IMR-90 (cell line): ENCODE results near the gene CREB3L1. TPM values are rescaled to one million over a fixed set of nuclear protein-coding genes. Genes with fewer than 3 reads are reported as not detected.
A peak's percentile ranks its signal among the peaks of the same experiment; 100 is the strongest.

Experiments used
- ATAC-seq: fragments of 200-7000 bp; cut with Tn5 transposase; 2 replicates; pipeline ENCODE4 v1.9.1; 2020; ENCODE audit warnings: low read depth, mild to moderate bottlenecking, moderate library complexity
- BruUV-seq: library from RNA; stranded (reverse); fragments of 400-500 nt; replicated peaks from 2 replicates; lab custom pipeline; 2021; lab: Mats Ljungman, UMichigan
- CTCF ChIA-PET: fragments of 300-600 bp; formaldehyde crosslinking; extraction: SDS; loops from one replicate; lab custom pipeline; 2021; ENCODE audit warnings: antibody characterized with exemption; lab: Yijun Ruan, JAX
- POLR2A ChIA-PET: fragments of 300-600 bp; sonication (Branson Sonifier 250); formaldehyde crosslinking; loops from one replicate; lab custom pipeline; 2022; ENCODE audit warnings: antibody characterized with exemption; ENCODE audit not compliant: unreplicated experiment; lab: Charles Lee
- DNase-seq: peaks from one replicate; pipeline ENCODE4 v3.0.0; 2013
- H2AFZ ChIP-seq: replicated peaks from 2 replicates; pipeline ENCODE3; 2013; ENCODE audit warnings: low read length, mild to moderate bottlenecking; ENCODE audit not compliant: poor library complexity
- H2AK5ac ChIP-seq: 2 replicates; pipeline ENCODE4 v1.6.1; 2013; ENCODE audit warnings: low read depth, low read length, inconsistent platforms
- H2AK9ac ChIP-seq: replicated peaks from 2 replicates; pipeline ENCODE3; 2013; ENCODE audit warnings: mild to moderate bottlenecking, low read depth, low read length, moderate library complexity; ENCODE audit not compliant: poor library complexity
- H2BK120ac ChIP-seq: 2 replicates; pipeline ENCODE4 v1.6.1; 2013; ENCODE audit warnings: low read depth, low read length, inconsistent platforms
- H2BK15ac ChIP-seq: 3 replicates; pipeline ENCODE4 v1.6.1; 2013; ENCODE audit warnings: low read depth, low read length, inconsistent platforms
- H2BK20ac ChIP-seq: 2 replicates; pipeline ENCODE4 v1.6.1; 2013; ENCODE audit warnings: low read depth, mild to moderate bottlenecking, inconsistent platforms, low read length, moderate library complexity
- H2BK5ac ChIP-seq: 2 replicates; pipeline ENCODE4 v1.6.1; 2013; ENCODE audit warnings: mild to moderate bottlenecking, low read depth, low read length, inconsistent platforms; ENCODE audit not compliant: poor library complexity, severe bottlenecking
- H3K14ac ChIP-seq: replicated peaks from 2 replicates; pipeline ENCODE4 v1.6.1; 2013; ENCODE audit warnings: low read depth, low read length, inconsistent platforms
- H3K18ac ChIP-seq: 2 replicates; pipeline ENCODE4 v1.6.1; 2013; ENCODE audit warnings: low read depth, low read length, control low read depth
- H3K23ac ChIP-seq: 2 replicates; pipeline ENCODE4 v1.6.1; 2013; ENCODE audit warnings: low read depth, low read length, inconsistent platforms
- H3K27ac ChIP-seq: 2 replicates; pipeline ENCODE4 v1.5.1; 2013; ENCODE audit warnings: mild to moderate bottlenecking, control low read depth, low read length; ENCODE audit not compliant: insufficient read depth
- H3K27me3 ChIP-seq: 2 replicates; pipeline ENCODE4 v1.6.1; 2013; ENCODE audit warnings: low read length; ENCODE audit not compliant: control insufficient read depth, insufficient read depth
- H3K36me3 ChIP-seq: 2 replicates; pipeline ENCODE4 v1.6.1; 2013; ENCODE audit warnings: low read length, mixed read lengths; ENCODE audit not compliant: control insufficient read depth, insufficient read depth
- H3K4ac ChIP-seq: 2 replicates; pipeline ENCODE4 v1.6.1; 2013; ENCODE audit warnings: low read depth, low read length, inconsistent platforms
- H3K4me1 ChIP-seq: 2 replicates; pipeline ENCODE4 v1.6.1; 2013; ENCODE audit warnings: low read length, mixed read lengths; ENCODE audit not compliant: control insufficient read depth, insufficient read depth
- H3K4me2 ChIP-seq: 2 replicates; pipeline ENCODE4 v1.6.1; 2013; ENCODE audit warnings: low read depth, mild to moderate bottlenecking, control low read depth, low read length, moderate library complexity
- H3K4me3 ChIP-seq: 2 replicates; pipeline ENCODE4 v1.5.1; 2013; ENCODE audit warnings: low read depth, mild to moderate bottlenecking, control low read depth, low read length, moderate library complexity; ENCODE audit not compliant: insufficient read depth
- H3K56ac ChIP-seq: 2 replicates; pipeline ENCODE4 v1.6.1; 2013; ENCODE audit warnings: low read length, inconsistent platforms; ENCODE audit not compliant: insufficient read depth; ENCODE audit errors: extremely low read depth
- H3K79me1 ChIP-seq, 2 experiments: 2 replicates each; pipeline ENCODE4 v1.6.1; 2013; ENCODE audit warnings: low read length in 2 of 2, inconsistent platforms in 1 of 2, low read depth in 1 of 2
- H3K9ac ChIP-seq: 2 replicates; pipeline ENCODE4 v1.6.1; 2013; ENCODE audit warnings: low read depth, low read length, control low read depth
- H3K9me1 ChIP-seq: 2 replicates; pipeline ENCODE4 v1.6.1; 2013; ENCODE audit warnings: low read length, inconsistent platforms; ENCODE audit not compliant: insufficient read depth
- H3K9me3 ChIP-seq: 2 replicates; pipeline ENCODE4 v1.6.1; 2013; ENCODE audit warnings: low read length; ENCODE audit not compliant: control insufficient read depth, insufficient read depth
- H4K20me1 ChIP-seq: 2 replicates; pipeline ENCODE4 v1.6.1; 2013; ENCODE audit warnings: low read length, inconsistent platforms; ENCODE audit not compliant: insufficient read depth
- H4K5ac ChIP-seq: 2 replicates; pipeline ENCODE4 v1.6.1; 2013; ENCODE audit warnings: mild to moderate bottlenecking, low read depth, low read length, control low read depth
- H4K8ac ChIP-seq, 2 experiments: 2 replicates each; pipeline ENCODE4 v1.6.1; 2013; ENCODE audit warnings: low read depth in 2 of 2, low read length in 2 of 2, control low read depth in 1 of 2, inconsistent platforms in 1 of 2
- H4K91ac ChIP-seq: 2 replicates; pipeline ENCODE4 v1.6.1; 2013; ENCODE audit warnings: low read depth, low read length, inconsistent platforms; ENCODE audit not compliant: insufficient read depth
- BHLHE40 ChIP-seq: fragments of 150-350 bp; IDR thresholded peaks from 2 replicates; pipeline ENCODE4 v1.6.1; 2016; ENCODE audit warnings: mild to moderate bottlenecking, low read depth, low read length
- CHD1 ChIP-seq: IDR thresholded peaks from 2 replicates; pipeline ENCODE4 v1.6.1; 2012; ENCODE audit warnings: low read depth, low read length, improper control_type of control experiment
- FOS ChIP-seq: fragments of 150-350 bp; IDR thresholded peaks from 2 replicates; pipeline ENCODE4 v1.6.1; 2016; ENCODE audit warnings: low read depth, low read length
- MXI1 ChIP-seq: IDR thresholded peaks from 2 replicates; pipeline ENCODE4 v1.6.1; 2012; ENCODE audit warnings: low read depth, mild to moderate bottlenecking, low read length, moderate library complexity, borderline replicate concordance
- POLR2A ChIP-seq: IDR thresholded peaks from 2 replicates; pipeline ENCODE4 v1.6.1; 2012; ENCODE audit warnings: mild to moderate bottlenecking, low read depth, low read length
- SMC3 ChIP-seq: fragments of 150-350 bp; IDR thresholded peaks from 2 replicates; pipeline ENCODE4 v1.6.1; 2016; ENCODE audit warnings: low read depth, mild to moderate bottlenecking, antibody characterized with exemption, low read length, moderate library complexity
- WGBS, 2 experiments: methylation state at CpG; one replicate each; pipeline versions ENCODE4 v1.1.5 to v1.1.7; 2013; ENCODE audit warnings: missing lambda C conversion rate in 2 of 2; ENCODE audit not compliant: insufficient read length in 1 of 2; ENCODE audit errors: extremely low coverage in 2 of 2; 5-methylcytosine and 5-hydroxymethylcytosine counted together
- dilution Hi-C: fragments of 300-500 bp; cut with HindIII; formaldehyde crosslinking; loops from one replicate; pipeline ENCODE4 v1.14.3; 2018; ENCODE audit warnings: low sequenced_read_pairs; ENCODE audit not compliant: unreplicated experiment
- in situ Hi-C: fragments of 300-500 bp; cut with MboI; formaldehyde crosslinking; loops from 3 replicates; pipeline ENCODE4 v1.14.3; 2019; ENCODE audit warnings: low sequenced_read_pairs, inconsistent platforms, mixed read lengths
- intact Hi-C: fragments of 100-400 bp; cut with micrococcal nuclease; formaldehyde crosslinking; loops from 2 replicates; pipeline ENCODE4 v1.10.0; 2022
- polyA plus RNA-seq, 3 experiments: library from polyadenylated mRNA; depleted of rRNA; stranded (reverse); fragments of >200 nt; gene quantifications; 2 replicates each; pipeline ENCODE4 v1.2.3, GENCODE V29; 2012; ENCODE audit warnings: low replicate concordance in 1 of 3
- total RNA-seq: library from RNA; depleted of rRNA; stranded (reverse); fragments of >200 nt; gene quantifications from 2 replicates; pipeline ENCODE4 v1.2.3, GENCODE V29; 2012
- TF ChIP-seq, protein P1 (sequence below): fragments of 150-350 bp; IDR thresholded peaks from 2 replicates; pipeline ENCODE4 v1.6.1; 2017; ENCODE audit warnings: mild to moderate bottlenecking, antibody characterized with exemption, low read length, low read depth

CREB3L1 gene
- total and polyA plus RNA-seq, 2 of the 4 experiments (the other 2 are of a cell fraction): 8.1 to 82.3 TPM

- H3K4me2 ChIP-seq: no peak overlapping the region
- no peak overlapping the region for H2BK120ac ChIP-seq
- H3K79me1 ChIP-seq: peaks cover 40 to 72% of the 10 kb centered on the region in 2 experiments
- no peaks in the 10 kb centered on the region for H3K9me3 ChIP-seq
- intact Hi-C loops (no loop called here), in situ Hi-C loops (no loop called here), dilution Hi-C loops (no loop called here)
- no peak overlapping the region for H2AK5ac ChIP-seq
- no peak for TF ChIP-seq FOS
- no peak for TF ChIP-seq CHD1
- TF ChIP-seq POLR2A: no peak
- no peak for TF ChIP-seq MXI1
- TF ChIP-seq, protein P1, sequence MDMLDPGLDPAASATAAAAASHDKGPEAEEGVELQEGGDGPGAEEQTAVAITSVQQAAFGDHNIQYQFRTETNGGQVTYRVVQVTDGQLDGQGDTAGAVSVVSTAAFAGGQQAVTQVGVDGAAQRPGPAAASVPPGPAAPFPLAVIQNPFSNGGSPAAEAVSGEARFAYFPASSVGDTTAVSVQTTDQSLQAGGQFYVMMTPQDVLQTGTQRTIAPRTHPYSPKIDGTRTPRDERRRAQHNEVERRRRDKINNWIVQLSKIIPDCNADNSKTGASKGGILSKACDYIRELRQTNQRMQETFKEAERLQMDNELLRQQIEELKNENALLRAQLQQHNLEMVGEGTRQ: no peak
- no peak for TF ChIP-seq SMC3
- no peak for TF ChIP-seq BHLHE40
- no peak overlapping the region for H3K14ac ChIP-seq
- no peak overlapping the region for H3K27ac ChIP-seq
- no peak overlapping the region for H3K18ac ChIP-seq
- ChIA-PET CTCF (no interaction called here), POLR2A (no interaction called here)
- H3K4me3 ChIP-seq: no peak overlapping the region
- WGBS, 2 experiments: 86% methylated on average over 8 of the region's 11 CpGs; no CpG with 5 or more reads in 1 of the 2 experiments
- no peak overlapping the region for H3K56ac ChIP-seq
- no peak overlapping the region for H3K23ac ChIP-seq
- ATAC-seq (no peak), DNase-seq (no peak)
- H4K5ac ChIP-seq: no peak overlapping the region
- no peaks in the 10 kb centered on the region for H3K27me3 ChIP-seq
- H4K8ac ChIP-seq: no peak overlapping the region
- H2AFZ ChIP-seq: no peak overlapping the region
- no peak overlapping the region for H2BK15ac ChIP-seq
- H3K36me3 ChIP-seq: no peaks in the 10 kb centered on the region
- no peak overlapping the region for H2BK20ac ChIP-seq
- no peak overlapping the region for H3K9ac ChIP-seq
- peaks cover 16% of the 10 kb centered on the region for H4K20me1 ChIP-seq
- H4K91ac ChIP-seq: no peak overlapping the region; the same call in 1 of the 2 replicates
- no peak overlapping the region for H2AK9ac ChIP-seq
- H3K4me1 ChIP-seq: peaks cover 30% of the 10 kb centered on the region
- H3K4ac ChIP-seq: 0 out of 2 replicates have a peak overlapping the region, but pooled peaks have one; percentile 34
- no TSS peak for BruUV-seq
- H2BK5ac ChIP-seq: peak overlapping the region; percentile 9
- peaks cover 8% of the 10 kb centered on the region for H3K9me1 ChIP-seq
Measured at GRCh38 chr11:46357483-46357936, 80.0 kb downstream of the CREB3L1 start.
